Stimulated activated naive B cell treated with anti-CD40 and anti-IgM and Interleukin-4, amounts not matched to agents 10 μg/mL and 1 μg/mL and 100 μg/mL, for 72 hours (primary cell): ENCODE measurements around the gene YJU2.
A peak's percentile ranks its signal among the peaks of the same experiment; 100 is the strongest.
"Not testable (repeated sequence)": the region's sequence is repeated elsewhere in the genome, so short reads cannot be mapped to it uniquely, and the experiment has no call there.

ENCODE experiments used
- ATAC-seq, 2 donors: fragments of 150-1000 bp; cut with Tn5 transposase; replicated peaks; 2 replicates each; pipeline ENCODE4 v1.10.0; 2021; ENCODE audit warnings: moderate library complexity in 1 of 2
- DNase-seq: peaks from one replicate; pipeline ENCODE4 v3.0.0; 2021
- H3K27ac Mint-ChIP-seq: one replicate; pipeline ENCODE4 v1.8.0; 2022; ENCODE audit warnings: mild to moderate bottlenecking, mixed read lengths
- H3K27me3 Mint-ChIP-seq, 2 donors: one replicate each; pipeline ENCODE4 v1.8.0; 2022; ENCODE audit warnings: mixed read lengths in 2 of 2
- H3K36me3 Mint-ChIP-seq, 2 donors: one replicate each; pipeline ENCODE4 v1.8.0; 2022; ENCODE audit warnings: mixed read lengths in 2 of 2, mild to moderate bottlenecking in 1 of 2
- H3K4me1 Mint-ChIP-seq, 2 donors: one replicate each; pipeline ENCODE4 v1.8.0; 2022; ENCODE audit warnings: mixed read lengths in 2 of 2, mild to moderate bottlenecking in 1 of 2
- H3K4me3 Mint-ChIP-seq, 2 donors: one replicate each; pipeline ENCODE4 v1.8.0; 2022; ENCODE audit warnings: mild to moderate bottlenecking in 2 of 2, mixed read lengths in 2 of 2, moderate library complexity in 1 of 2
- H3K9me3 Mint-ChIP-seq, 2 donors: one replicate each; pipeline ENCODE4 v1.8.0; 2022; ENCODE audit warnings: mixed read lengths in 2 of 2, mild to moderate bottlenecking in 1 of 2

Gene YJU2

DNA sequence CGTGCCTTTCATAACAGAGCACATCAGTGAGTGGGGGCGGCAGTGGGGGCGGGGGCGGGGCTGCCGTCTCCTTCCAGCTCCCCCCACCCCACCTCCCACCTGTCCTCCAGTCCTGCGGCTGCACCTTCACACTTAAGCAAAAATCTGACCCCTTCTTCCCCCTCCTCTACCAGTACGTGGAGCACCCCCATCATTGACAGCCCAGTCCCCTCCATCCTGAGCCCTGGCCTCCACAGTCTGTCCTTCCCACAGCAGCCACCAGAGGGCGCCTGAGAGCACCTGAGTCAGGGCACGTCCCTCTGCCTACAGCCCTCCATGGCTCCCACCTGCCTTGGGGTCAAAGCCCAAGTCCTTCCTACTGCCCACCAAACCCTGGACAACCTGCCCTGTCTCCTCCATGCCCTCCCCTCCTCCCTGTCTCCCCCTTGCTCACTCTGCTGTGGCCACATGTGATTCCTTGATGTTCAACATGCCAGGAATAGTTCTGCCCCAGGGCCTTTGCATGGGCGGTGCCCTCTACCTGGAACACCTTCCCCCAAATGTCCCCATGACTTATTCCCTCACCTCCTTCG lies 13.5 kb upstream of the YJU2 start:
- Mint-ChIP-seq H3K4me3 (peak overlapping the region; percentile 55 to 79), H3K4me1 (peaks cover 10 to 16% of the 10 kb centered on the region in 2 donors), H3K27me3 (no peaks in the 10 kb centered on the region), H3K27ac (peak overlapping the region; percentile 79), H3K9me3 (peaks cover 0 to 1% of the 10 kb centered on the region in 2 donors), H3K36me3 (peaks cover 32 to 41% of the 10 kb centered on the region in 2 donors)
- ATAC-seq (no peak), DNase-seq (peak; percentile 57)

DNA sequence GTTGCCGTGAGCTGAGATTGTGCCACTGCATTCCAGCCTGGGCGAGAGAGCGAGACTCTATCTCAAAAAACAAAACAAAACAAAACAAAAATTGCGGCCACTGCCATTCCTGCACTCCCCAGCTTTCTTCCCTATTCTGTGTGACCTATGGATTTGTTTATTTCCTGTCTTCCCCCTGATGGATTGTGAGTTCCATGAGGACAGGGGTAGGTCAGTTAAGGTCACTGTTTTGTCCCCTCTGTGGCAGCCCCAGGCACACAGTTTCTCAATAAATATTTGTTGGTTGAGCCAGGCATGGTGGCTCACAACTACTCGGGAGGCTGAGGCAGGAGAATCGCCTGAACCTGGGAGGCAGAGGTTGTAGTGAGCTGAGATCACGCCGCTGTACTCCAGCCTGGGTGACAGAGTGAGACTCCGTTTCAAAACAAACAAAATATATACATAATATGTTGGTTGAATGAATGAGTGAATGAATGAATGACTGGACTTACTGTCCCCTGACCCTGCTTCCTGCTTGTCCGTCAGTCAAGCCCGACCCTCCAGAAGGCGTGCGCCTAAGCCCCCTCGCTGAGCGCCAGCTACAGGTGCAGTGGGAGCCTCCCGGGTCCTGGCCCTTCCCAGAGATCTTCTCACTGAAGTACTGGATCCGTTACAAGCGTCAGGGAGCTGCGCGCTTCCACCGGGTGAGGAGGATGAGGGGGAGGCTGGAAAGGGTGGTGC lies 12.6 kb upstream of the YJU2 start:
- H3K27ac Mint-ChIP-seq: peak overlapping the region; percentile 43
- H3K4me1 Mint-ChIP-seq: peaks cover 10 to 16% of the 10 kb centered on the region in 2 donors

DNA sequence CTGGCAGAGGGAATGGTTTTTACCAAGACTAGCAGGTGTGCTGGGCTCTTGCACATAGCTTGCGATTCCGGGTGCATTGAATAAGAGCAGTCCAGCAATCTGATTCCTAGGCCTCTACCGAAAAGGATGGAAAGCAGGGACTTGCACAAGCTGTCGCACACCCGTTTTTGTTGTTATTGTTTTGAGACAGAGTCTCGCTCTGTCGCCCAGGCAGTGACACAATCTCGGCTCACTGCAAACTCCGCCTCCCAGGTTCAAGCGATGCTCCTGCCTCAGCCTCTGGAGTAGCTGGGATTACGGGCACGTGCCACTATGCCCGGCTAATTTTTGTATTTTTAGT lies 12.0 kb upstream of the YJU2 start:
- DNase-seq (no peak), ATAC-seq (no peak)
- no peak overlapping the region for H3K27ac Mint-ChIP-seq
- H3K27me3 Mint-ChIP-seq: no peaks in the 10 kb centered on the region
- H3K4me1 Mint-ChIP-seq: peaks cover 10 to 14% of the 10 kb centered on the region in 2 donors
- no peak overlapping the region for H3K4me3 Mint-ChIP-seq
- H3K36me3 Mint-ChIP-seq: peaks cover 36 to 45% of the 10 kb centered on the region in 2 donors
- H3K9me3 Mint-ChIP-seq: peaks cover 0 to 1% of the 10 kb centered on the region in 2 donors

More for the DNA sequence above, 12.6 kb upstream of the YJU2 start:
- peaks cover 0 to 1% of the 10 kb centered on the region in 2 donors for H3K9me3 Mint-ChIP-seq
- no peak for ATAC-seq
- no peak for DNase-seq
- no peaks in the 10 kb centered on the region for H3K27me3 Mint-ChIP-seq
- H3K4me3 Mint-ChIP-seq: no peak overlapping the region
- H3K36me3 Mint-ChIP-seq: peaks cover 35 to 45% of the 10 kb centered on the region in 2 donors

DNA sequence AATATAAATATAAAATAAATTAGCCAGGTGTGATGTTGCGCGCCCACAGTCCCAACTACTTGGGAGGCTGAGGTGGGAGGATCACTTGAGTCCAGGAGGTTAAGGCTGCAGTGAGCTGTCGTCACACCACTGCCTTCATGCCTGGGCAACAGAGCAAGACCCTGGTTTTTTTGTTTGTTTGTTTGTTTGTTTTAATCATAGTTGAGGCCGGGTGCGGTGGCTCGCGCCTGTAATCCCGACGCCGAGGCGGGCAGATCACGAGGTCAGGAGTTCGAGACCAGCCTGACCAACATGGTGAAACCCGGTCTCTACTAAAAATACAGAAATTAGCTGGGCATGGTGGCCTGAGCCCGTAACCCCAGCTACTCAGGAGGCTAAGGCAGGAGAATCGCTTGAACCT lies 9.4 kb upstream of the YJU2 start:
- Mint-ChIP-seq H3K36me3 (peaks cover 30 to 55% of the 10 kb centered on the region in 2 donors), H3K4me1 (peaks cover 21 to 22% of the 10 kb centered on the region in 2 donors)
- H3K9me3 Mint-ChIP-seq, H3K27me3 Mint-ChIP-seq, ATAC-seq, DNase-seq, H3K27ac Mint-ChIP-seq, H3K4me3 Mint-ChIP-seq: not testable (repeated sequence)

DNA sequence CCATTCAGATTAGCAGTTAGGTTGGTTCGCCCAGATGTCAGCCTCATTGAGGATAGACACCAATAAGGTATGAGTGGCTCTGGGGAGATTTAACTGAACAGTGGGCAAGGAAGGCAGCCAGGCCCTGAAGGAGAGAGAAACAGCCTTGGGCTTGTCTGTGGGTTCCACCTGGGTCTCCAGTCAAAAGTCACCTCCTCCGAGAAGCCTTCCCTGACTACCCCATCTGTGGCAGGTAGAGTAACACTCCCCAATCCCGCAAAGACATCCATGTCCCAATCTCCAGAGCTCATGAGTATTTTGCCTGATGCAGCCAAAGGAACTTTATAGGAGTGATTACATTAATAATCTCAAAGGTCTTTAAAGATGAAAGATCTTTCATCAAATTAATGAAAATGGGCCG lies 8.0 kb upstream of the YJU2 start:
- Mint-ChIP-seq H3K27ac (no peak overlapping the region), H3K9me3 (peaks cover 2 to 8% of the 10 kb centered on the region in 2 donors), H3K27me3 (no peaks in the 10 kb centered on the region), H3K4me1 (peaks cover 19 to 20% of the 10 kb centered on the region in 2 donors), H3K36me3 (peaks cover 23 to 49% of the 10 kb centered on the region in 2 donors), H3K4me3 (no peak overlapping the region)
- DNase-seq (no peak), ATAC-seq (no peak)

DNA sequence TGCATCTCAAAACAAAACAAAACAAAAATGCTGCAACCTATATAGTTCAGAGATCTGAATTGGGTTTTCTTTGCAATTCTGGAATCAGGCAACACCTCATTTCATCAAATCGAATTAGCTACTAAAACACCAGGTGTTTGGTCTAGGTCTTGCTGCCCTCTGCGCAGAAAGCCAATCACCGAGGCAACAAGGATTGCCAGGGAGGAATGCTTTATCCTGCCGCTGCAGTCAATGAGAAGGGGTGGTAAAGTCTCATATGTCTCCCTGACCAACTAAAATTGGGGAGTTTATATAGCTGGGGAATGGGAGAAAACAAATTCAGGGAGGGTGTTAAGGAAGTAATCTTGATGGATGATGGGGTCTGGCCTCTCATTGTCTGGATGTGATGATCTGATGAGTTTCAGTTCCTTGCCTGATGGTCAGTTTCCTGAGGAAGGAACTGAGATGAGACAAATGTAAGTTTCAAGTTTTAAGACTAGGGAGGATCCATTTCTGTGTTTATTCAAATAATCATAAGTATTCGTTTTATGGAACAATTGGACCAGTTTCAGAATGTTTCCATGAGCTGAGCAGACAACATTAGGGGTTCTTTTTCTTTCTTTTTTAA lies 5.0 kb upstream of the YJU2 start:
- Mint-ChIP-seq H3K4me3 (peak overlapping the region in 1 of 2 donors; percentile 26), H3K36me3 (peaks cover 18 to 47% of the 10 kb centered on the region in 2 donors), H3K4me1 (peaks cover 16 to 27% of the 10 kb centered on the region in 2 donors), H3K9me3 (peaks cover 2 to 8% of the 10 kb centered on the region in 2 donors), H3K27ac (peak overlapping the region; percentile 92), H3K27me3 (no peaks in the 10 kb centered on the region)
- ATAC-seq (peak in 1 of 2 donors; percentile 34), DNase-seq (no peak)

DNA sequence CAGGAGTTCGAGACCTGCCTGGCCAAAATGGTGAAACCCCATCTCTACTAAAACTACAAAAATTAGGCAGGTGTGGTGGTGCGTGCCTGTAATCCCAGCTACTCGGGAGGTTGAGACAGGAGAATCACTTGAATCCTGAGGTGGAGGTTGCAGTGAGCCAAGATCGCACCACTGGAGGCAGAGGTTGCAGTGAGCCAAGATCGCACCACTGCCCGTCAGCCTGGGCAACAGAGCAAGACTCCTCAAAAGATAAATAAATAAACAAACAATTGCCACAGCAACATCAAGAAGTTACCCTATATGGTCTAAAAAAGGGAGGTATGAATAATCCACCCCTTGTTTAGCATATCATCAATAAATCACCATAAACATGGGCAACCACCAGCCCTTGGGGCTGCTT lies 942 bp upstream of the YJU2 start:
- H3K4me3 Mint-ChIP-seq: not testable (repeated sequence)

DNA sequence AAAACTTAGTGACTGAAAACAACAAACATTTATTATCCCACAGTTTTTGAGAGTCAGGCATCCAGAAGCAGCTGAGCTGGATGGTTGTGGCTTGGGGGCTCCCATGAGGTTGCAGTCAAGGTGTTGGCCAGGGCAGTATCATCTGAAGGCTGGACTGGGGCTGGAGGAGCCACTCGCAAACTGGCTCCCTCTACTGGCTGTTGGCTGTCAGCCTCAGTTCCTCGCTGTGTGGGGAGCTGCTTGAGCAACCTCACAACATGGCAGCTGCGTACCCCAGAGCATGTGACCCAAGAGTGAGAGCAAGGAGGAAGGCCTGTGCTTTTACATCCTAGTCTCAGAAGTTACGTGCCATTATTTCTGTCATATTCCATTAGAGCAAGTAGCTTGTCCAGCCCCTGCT lies 9.7 kb downstream of the YJU2 start:
- Mint-ChIP-seq H3K4me3 (no peak overlapping the region), H3K4me1 (peaks cover 11 to 19% of the 10 kb centered on the region in 2 donors), H3K27me3 (no peaks in the 10 kb centered on the region), H3K27ac (no peak overlapping the region), H3K9me3 (peaks cover 1 to 6% of the 10 kb centered on the region in 2 donors), H3K36me3 (peaks cover 44 to 57% of the 10 kb centered on the region in 2 donors)
- ATAC-seq (no peak), DNase-seq (no peak)

More for the DNA sequence above, 942 bp upstream of the YJU2 start:
- peaks cover 28 to 50% of the 10 kb centered on the region in 2 donors for H3K4me1 Mint-ChIP-seq
- not testable (repeated sequence) for ATAC-seq, H3K9me3 Mint-ChIP-seq, DNase-seq, H3K27me3 Mint-ChIP-seq
- peaks cover 25 to 53% of the 10 kb centered on the region in 2 donors for H3K36me3 Mint-ChIP-seq
- H3K27ac Mint-ChIP-seq: peak overlapping the region; percentile 99

DNA sequence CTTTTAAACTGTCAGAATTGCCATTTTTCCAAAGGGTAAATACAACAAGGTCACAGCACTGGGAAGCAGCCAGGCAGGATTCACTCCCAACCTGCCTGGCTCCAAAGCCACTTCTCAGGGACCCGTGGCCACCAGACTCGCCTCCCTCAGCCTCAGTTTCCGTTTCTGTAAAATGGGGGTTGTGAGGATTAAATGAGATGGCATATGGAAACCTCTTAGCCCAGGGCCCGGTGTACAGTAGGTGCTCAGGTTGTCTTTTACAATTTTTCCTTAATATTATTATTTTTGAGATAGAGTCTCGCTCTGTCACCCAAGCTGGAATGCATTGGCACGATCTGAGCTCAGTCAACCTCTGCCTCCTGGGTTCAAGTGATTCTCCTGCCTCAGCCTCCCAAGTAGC lies 10.1 kb downstream of the YJU2 start:
- Mint-ChIP-seq H3K9me3 (peaks cover 1 to 6% of the 10 kb centered on the region in 2 donors), H3K4me1 (peaks cover 11 to 19% of the 10 kb centered on the region in 2 donors), H3K4me3 (no peak overlapping the region), H3K27me3 (no peaks in the 10 kb centered on the region), H3K36me3 (peaks cover 46 to 61% of the 10 kb centered on the region in 2 donors), H3K27ac (no peak overlapping the region)
- ATAC-seq: no peak
- DNase-seq: no peak

DNA sequence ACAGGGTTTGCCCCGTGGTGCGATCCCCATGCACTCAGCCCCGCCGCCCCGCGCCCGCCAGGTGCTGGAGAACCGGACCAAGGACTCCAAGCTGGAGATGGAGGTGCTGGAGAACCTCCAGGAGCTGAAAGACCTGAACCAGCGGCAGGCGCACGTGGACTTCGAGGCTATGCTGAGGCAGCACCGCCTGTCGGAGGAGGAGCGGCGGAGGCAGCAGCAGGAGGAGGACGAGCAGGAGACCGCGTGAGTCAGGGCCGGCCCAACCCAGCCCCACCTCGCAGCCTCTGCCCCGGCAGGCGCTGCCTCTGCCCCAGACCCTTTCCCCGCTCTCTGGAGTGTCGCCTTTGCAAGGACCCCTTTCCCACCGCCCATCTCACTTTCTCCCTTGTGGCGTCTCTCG lies 11.3 kb downstream of the YJU2 start:
- peaks cover 11 to 20% of the 10 kb centered on the region in 2 donors for H3K4me1 Mint-ChIP-seq
- peaks cover 50 to 59% of the 10 kb centered on the region in 2 donors for H3K36me3 Mint-ChIP-seq
- ATAC-seq: no peak
- H3K27ac Mint-ChIP-seq: peak overlapping the region; percentile 85
- H3K9me3 Mint-ChIP-seq: peaks cover 1 to 6% of the 10 kb centered on the region in 2 donors
- no peak overlapping the region for H3K4me3 Mint-ChIP-seq
- H3K27me3 Mint-ChIP-seq: no peaks in the 10 kb centered on the region
- no peak for DNase-seq

DNA sequence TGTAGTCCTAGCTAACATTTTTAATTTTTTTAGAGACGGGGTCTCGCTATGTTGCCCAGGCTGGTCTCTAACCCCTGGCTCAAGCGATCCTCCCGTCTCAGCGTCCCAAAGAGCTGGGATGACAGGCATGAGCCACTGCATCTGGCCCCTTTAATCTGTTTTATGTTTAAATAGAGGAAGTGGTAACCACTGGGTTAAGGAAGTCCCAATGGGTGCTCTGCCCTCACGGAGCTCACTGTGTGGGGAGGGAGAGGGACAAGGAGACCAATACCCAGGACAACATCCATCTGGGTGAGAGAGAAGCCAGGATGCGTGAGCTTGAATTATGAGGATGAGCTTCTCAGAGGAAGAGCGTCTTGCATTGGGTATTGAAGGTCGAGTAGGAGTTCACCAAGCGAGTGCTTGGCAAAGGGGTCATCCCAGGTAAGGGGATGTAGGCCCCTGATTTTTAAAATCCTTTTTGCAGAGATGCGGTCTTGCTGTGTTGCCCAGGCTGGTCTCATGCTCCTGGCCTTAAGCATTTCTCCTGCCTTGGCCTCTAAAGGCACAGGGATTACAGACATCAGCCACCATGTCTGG lies 13.8 kb downstream of the YJU2 start:
- Mint-ChIP-seq H3K9me3 (no peaks in the 10 kb centered on the region), H3K27me3 (no peaks in the 10 kb centered on the region), H3K27ac (no peak overlapping the region), H3K4me1 (peaks cover 8 to 28% of the 10 kb centered on the region in 2 donors), H3K4me3 (no peak overlapping the region), H3K36me3 (peaks cover 46 to 66% of the 10 kb centered on the region in 2 donors)
- DNase-seq (no peak), ATAC-seq (peak; percentile 62 to 65)

DNA sequence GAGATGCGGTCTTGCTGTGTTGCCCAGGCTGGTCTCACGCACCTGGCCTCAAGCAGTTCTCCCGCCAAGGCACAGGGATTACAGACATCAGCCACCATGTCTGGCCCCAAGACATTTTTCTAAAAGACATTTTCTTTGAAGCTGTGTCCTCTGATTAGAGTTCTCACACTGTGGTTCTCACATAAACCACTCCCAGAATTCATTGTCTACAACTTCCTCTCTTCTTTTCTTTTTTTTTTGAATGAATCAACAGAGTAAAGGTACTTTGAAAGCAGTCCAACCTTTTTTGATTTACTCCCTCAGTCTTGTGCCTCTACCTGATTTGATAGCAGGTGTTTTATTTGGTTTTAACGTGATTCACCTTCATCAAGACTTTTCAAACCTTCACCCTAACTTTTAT lies 17.9 kb downstream of the YJU2 start:
- H3K36me3 Mint-ChIP-seq: peaks cover 52 to 67% of the 10 kb centered on the region in 2 donors
- ATAC-seq: no peak

DNA sequence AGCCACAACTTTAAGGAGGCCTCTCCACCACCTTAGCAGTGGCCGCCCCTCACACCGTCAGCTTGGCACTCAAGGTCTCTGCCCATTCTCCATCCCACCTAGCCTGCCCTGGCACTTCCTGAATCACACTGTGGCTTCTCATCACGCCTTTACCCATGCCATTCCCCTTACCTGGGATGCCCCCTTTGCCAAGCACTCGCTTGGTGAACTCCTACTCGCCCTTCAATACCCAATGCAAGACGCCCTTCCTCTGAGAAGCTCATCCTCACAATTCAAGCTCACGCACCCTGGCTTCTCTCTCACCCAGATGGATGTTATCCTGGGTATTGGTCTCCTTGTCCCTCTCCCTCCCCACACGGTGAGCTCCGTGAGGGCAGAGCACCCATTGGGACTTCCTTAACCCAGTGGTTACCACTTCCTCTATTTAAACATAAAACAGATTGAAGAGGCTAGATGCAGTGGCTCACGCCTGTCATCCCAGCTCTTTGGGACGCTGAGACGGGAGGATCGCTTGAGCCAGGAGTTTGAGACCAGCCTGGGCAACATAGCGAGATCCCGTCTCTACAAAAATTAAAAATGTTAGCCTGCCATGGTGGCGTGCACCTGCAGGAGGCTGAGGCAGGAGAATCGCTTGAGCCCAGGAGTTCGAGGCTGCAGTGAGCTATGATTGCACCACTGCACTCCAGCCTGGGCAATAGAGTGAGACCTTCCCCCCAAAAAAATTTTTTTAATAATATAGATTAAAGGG lies 19.5 kb downstream of the YJU2 start:
- Mint-ChIP-seq H3K27me3 (no peaks in the 10 kb centered on the region), H3K4me3 (no peak overlapping the region), H3K27ac (peak overlapping the region; percentile 87), H3K36me3 (peaks cover 52 to 64% of the 10 kb centered on the region in 2 donors), H3K4me1 (peaks cover 14 to 36% of the 10 kb centered on the region in 2 donors), H3K9me3 (no peaks in the 10 kb centered on the region)
- ATAC-seq (peak; percentile 35 to 48), DNase-seq (no peak)

More for the DNA sequence above, 17.9 kb downstream of the YJU2 start:
- Mint-ChIP-seq H3K4me1 (peaks cover 17 to 45% of the 10 kb centered on the region in 2 donors), H3K4me3 (no peak overlapping the region), H3K9me3 (no peaks in the 10 kb centered on the region), H3K27ac (peak overlapping the region; percentile 31), H3K27me3 (no peaks in the 10 kb centered on the region)
- DNase-seq: no peak
